Fibroblast of mammary gland (primary cell): Measurements from ENCODE around the gene IL3RA.

Source experiments
- DNase-seq: peaks from one replicate; pipeline ENCODE4 v3.0.0-alpha.2; 2010; ENCODE audit warnings: low read depth
- H3K4me3 ChIP-seq: 2 replicates; pipeline ENCODE4 v1.5.1; 2011; ENCODE audit warnings: low read depth, mild to moderate bottlenecking, low read length, moderate library complexity; ENCODE audit not compliant: control insufficient read depth
- TF ChIP-seq, protein P1 (sequence below): conservative IDR thresholded peaks from 2 replicates; pipeline ENCODE4 v1.5.1; 2011; ENCODE audit warnings: low read depth, low read length, inconsistent platforms; ENCODE audit not compliant: control insufficient read depth, insufficient read depth

IL3RA gene

DNA sequence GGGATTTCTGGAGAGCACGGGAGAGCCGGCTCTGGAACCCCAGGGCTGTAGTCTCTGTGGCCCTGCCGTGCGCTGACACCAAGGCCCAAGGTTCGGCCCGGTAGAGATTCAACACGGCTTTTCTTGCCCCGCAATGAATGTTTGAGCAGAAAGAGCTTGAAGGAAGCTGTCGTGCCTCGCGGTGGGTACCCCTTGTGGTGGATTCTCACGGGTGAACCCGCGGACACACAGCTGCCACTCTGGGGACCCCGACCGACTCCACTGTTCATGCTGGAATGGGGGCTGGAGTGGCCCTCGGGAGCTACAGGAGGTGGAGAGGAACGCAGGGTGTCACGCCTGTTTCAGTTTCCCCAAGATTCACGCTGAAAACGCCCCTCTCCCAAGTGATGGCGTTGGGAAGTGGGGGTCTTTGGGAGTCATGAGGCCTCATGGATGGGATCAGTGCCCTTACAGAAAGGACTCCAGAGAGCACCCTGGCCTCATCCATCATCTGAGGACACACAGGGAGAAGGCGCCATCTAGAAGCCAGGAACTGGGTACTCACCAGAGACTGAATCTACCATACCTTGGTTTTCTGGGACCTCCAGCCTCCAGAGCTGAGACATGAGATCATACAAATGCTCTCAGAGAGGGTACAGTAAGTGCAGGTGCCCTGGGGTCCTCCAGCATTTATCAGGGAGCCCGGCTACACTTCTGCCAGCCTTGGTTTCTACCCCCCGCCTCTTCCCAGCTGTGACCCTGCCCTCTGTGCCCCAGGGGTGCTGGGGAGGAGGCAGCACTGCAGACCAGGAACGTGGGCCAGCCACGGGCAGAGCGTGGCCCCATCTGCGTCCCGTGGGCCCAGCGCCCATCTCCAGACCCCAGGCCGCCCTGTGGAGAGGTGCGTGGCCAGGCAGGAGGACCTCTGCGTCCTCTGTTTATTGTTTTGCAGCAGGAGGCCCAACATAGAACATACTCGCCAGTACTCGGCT is 49.0 kb downstream of the IL3RA start:
- TF ChIP-seq, protein P1, sequence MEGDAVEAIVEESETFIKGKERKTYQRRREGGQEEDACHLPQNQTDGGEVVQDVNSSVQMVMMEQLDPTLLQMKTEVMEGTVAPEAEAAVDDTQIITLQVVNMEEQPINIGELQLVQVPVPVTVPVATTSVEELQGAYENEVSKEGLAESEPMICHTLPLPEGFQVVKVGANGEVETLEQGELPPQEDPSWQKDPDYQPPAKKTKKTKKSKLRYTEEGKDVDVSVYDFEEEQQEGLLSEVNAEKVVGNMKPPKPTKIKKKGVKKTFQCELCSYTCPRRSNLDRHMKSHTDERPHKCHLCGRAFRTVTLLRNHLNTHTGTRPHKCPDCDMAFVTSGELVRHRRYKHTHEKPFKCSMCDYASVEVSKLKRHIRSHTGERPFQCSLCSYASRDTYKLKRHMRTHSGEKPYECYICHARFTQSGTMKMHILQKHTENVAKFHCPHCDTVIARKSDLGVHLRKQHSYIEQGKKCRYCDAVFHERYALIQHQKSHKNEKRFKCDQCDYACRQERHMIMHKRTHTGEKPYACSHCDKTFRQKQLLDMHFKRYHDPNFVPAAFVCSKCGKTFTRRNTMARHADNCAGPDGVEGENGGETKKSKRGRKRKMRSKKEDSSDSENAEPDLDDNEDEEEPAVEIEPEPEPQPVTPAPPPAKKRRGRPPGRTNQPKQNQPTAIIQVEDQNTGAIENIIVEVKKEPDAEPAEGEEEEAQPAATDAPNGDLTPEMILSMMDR = no peak
- DNase-seq = no peak
- no peak overlapping the region for H3K4me3 ChIP-seq

DNA sequence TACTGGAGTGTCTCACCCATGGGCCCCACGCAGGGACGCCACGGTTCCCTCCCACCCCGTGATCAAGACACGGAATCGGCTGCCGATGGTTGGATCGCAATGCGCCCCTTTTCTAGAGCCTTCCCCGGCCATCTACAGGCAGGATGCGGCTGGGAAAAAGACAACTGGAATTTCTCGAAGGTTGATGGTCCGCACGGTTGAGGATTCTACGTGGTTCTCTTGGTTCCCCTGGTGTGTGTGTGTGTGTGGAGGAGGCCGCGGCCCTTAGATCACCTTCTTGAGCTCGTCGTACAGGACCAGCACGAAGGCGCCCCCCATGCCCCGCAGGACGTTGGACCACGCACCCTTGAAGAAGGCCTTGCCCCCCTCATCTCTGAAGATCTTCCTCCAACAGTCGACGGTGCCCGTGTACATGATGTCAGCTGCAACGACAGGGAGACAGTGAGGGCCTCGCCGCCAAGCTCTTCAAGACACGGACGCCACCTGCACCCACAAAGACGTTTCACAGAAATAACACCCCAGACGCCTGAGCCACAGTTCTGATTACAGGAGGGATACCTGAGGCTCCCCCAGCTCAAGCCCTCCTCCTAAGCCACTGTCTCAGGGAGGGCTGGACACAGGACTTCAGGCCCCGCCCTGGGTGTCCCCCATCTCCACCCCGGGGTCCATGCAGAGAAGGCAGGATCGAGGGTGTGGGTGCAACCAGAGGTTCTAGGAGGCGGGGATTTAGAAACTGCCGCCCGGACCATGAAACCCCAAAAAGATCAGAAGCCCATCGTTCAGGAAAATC is 49.9 kb downstream of the IL3RA start:
- no peak for DNase-seq
- H3K4me3 ChIP-seq = no peak overlapping the region

DNA sequence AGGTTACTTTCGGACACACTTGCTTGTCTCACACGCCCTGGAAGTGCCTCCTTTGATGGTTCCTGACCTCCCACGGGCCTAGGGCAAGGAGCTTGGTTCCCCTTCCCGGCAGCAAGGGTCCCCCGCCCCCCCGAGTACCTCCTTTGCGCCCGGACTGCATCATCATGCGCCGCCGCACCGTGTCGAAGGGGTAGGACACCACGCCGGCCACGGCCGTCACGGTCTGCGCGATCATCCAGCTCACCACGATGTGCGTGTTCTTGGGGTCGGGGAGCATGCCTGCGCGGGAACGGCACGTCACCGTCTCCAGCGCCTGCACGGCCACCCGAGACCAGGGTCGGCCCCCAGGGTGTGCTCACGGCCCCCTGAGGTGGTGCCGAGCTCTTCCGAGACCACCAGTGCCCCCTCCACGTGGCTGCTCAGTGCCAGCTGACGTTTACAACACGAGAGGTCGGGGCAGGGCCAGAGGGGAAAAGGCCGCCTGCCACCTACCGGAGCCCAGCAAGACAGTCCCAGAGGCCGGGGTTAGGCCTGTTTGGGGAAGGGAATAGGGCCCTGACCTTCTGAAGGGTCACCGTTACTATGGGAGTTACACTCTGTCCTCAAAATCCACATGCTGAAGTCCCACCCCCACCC is 50.7 kb downstream of the IL3RA start:
- no peak overlapping the region for H3K4me3 ChIP-seq
- DNase-seq = no peak
- TF ChIP-seq, protein P1 = no peak

More for the DNA sequence above, 49.9 kb downstream of the IL3RA start:
- TF ChIP-seq, protein P1 = no peak

DNA sequence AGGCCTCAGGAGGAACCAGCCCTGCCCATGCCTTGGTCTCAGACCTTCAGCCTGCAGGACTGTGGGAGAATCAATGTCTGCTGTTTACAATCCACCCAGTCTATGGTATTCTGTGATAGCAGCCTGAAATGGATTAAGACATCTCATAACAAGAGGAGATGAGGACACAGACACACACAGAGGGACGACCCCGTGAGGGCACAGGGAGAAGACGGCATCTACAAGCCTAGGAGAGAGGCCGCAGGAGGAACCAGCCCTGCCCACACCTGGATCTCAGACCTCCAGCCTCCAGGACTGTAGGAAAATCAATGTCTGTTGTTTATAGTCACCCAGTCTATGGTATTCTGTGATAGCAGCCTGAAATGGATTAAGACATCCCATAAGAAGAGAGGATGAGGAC is 52.1 kb downstream of the IL3RA start:
- DNase-seq = no peak
- no peak overlapping the region for H3K4me3 ChIP-seq
- TF ChIP-seq, protein P1 = no peak

DNA sequence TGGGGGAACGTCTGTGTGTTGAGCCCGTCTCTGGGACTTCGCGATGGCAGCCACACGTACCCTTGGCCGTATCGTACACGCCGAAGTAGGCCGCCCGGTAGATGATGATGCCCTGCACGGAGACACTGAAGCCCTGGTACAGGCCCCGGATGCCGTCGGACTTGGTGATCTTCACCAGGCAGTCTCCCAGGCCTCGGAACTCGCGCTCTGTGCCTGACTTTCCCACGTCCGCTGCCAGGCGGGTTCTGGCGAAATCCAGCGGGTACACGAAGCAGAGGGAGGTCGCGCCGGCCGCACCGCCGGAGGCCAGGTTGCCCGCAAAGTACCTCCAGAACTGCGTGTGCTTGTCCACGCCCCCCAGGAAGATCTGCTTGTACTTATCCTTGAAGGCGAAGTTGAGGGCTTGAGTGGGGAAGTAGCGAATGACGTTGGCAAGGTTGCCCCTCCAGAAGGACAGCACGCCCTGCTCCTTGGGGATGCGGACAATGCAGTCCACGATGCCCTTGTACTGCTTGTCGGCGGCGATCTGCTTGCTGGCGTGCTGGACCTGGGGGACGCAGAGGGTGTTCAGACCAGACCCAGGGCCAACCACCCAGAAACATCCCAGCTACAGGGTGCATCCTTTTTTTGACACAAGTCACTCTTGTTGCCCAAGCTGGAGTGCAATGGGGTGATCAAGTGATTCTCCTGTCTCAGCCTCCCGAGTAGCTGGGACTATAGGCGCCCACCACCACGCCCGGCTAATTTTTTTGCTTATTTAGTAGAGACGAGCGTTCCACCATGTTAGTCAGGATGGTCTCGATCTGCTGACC is 52.8 kb downstream of the IL3RA start:
- DNase-seq = no peak

DNA sequence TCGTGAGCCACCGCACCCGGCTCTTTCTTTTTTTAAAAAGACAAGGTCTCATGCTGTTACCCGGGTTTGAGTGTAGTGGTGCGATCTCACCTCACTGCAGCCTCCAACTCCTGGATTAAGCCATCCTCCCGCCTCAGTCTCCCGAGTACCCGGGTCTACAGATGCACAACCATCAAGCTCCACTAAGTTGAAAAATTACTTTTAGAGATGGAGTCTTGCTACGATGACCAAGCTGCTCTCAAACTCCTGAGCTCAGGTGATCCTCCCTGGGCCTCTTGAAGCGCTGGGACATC is 53.4 kb downstream of the IL3RA start:
- TF ChIP-seq, protein P1 = no peak
- no peak overlapping the region for H3K4me3 ChIP-seq
- no peak for DNase-seq

More for the DNA sequence above, 52.8 kb downstream of the IL3RA start:
- TF ChIP-seq, protein P1 = no peak
- H3K4me3 ChIP-seq = no peak overlapping the region
